ENCODE measurements around the gene NTSR1.

DNA sequence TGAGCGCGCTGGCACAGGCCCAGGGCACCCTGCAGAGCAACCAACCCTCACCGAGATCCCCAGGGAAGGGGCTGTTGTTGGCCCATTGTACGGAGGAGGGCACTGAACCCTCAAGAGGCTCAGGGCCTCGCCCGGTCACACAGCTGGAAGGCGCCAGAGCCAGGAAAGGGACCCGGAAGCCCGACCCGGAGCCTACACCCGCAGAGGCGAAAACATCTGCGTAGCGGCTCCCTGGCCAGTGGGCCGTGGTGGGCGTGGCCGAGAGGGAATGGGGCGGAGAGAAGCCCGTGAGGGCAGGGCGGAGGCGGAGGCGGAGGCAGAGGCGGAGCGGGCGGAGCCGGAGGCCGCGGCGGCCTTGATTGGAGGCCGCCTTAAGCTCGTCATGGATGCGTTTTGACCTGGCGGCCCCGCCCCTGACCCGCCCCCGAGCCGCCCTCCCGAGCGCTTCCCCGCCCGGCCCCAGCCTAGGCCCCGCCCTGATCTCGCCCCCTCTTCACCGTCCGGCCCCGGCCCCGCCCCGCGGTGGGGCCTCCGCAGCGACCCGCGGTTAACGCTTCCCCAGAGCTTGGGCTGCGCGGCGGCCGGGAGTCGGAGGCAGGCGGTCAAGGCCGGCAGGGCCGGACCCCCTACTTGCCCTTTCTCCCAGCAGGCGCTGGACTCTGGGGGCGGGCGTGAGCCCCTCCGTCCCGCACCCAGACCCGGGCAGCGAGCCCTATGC is 85.5 kb downstream of the NTSR1 start:
- TF ChIP-seq POLR2A (IDR thresholded peaks at IDR 0.05) = peak; percentile 62
- TF ChIP-seq, protein P1, sequence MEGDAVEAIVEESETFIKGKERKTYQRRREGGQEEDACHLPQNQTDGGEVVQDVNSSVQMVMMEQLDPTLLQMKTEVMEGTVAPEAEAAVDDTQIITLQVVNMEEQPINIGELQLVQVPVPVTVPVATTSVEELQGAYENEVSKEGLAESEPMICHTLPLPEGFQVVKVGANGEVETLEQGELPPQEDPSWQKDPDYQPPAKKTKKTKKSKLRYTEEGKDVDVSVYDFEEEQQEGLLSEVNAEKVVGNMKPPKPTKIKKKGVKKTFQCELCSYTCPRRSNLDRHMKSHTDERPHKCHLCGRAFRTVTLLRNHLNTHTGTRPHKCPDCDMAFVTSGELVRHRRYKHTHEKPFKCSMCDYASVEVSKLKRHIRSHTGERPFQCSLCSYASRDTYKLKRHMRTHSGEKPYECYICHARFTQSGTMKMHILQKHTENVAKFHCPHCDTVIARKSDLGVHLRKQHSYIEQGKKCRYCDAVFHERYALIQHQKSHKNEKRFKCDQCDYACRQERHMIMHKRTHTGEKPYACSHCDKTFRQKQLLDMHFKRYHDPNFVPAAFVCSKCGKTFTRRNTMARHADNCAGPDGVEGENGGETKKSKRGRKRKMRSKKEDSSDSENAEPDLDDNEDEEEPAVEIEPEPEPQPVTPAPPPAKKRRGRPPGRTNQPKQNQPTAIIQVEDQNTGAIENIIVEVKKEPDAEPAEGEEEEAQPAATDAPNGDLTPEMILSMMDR (IDR thresholded peaks at IDR 0.05) = no peak

Measured in testis (tissue), 2 donors.